Calu3 (cell line): Measurements from ENCODE around the gene RPP14. TPM values are rescaled to one million over a fixed set of nuclear protein-coding genes. Genes with fewer than 3 reads are reported as not detected.

Experiments
- BruUV-seq: library from RNA; stranded (reverse); fragments of 400-500 nt; replicated peaks from 2 replicates; lab custom pipeline; 2021; lab: Mats Ljungman, UMichigan
- CTCF ChIA-PET: fragments of 300-600 bp; sonication (Branson Sonifier 250); formaldehyde crosslinking; loops from one replicate; lab custom pipeline; 2022; ENCODE audit warnings: antibody characterized with exemption; lab: Charles Lee
- DNase-seq: peaks from one replicate; pipeline ENCODE4 v3.0.0; 2022
- H3K27ac Mint-ChIP-seq: one replicate; pipeline ENCODE4 v1.8.0; 2022; ENCODE audit warnings: mixed read lengths; ENCODE audit not compliant: unreplicated experiment
- H3K27me3 Mint-ChIP-seq: one replicate; pipeline ENCODE4 v1.8.0; 2022; ENCODE audit warnings: mixed read lengths; ENCODE audit not compliant: unreplicated experiment
- H3K36me3 Mint-ChIP-seq: one replicate; pipeline ENCODE4 v1.8.0; 2022; ENCODE audit warnings: mild to moderate bottlenecking, moderate library complexity, mixed read lengths; ENCODE audit not compliant: insufficient read depth, unreplicated experiment
- H3K4me1 Mint-ChIP-seq: one replicate; pipeline ENCODE4 v1.8.0; 2022; ENCODE audit warnings: mild to moderate bottlenecking, low read depth, mixed read lengths; ENCODE audit not compliant: unreplicated experiment
- H3K4me3 Mint-ChIP-seq: one replicate; pipeline ENCODE4 v1.8.0; 2022; ENCODE audit warnings: mild to moderate bottlenecking, low read depth, moderate library complexity, mixed read lengths; ENCODE audit not compliant: unreplicated experiment
- H3K9me3 Mint-ChIP-seq: one replicate; pipeline ENCODE4 v1.8.0; 2022; ENCODE audit warnings: low read depth, mixed read lengths; ENCODE audit not compliant: unreplicated experiment
- CTCF ChIP-seq: fragments of 200-600 bp; IDR thresholded peaks from one replicate; pipeline ENCODE4 v1.8.0; 2022; ENCODE audit warnings: antibody characterized with exemption; ENCODE audit not compliant: unreplicated experiment
- intact Hi-C: fragments of 100-400 bp; cut with micrococcal nuclease; formaldehyde crosslinking; loops from one replicate; pipeline ENCODE4 v1.10.0; 2022; ENCODE audit not compliant: unreplicated experiment
- total RNA-seq: library from RNA; stranded (reverse); gene quantifications from 2 replicates; pipeline ENCODE4 v1.2.3, GENCODE V29; 2022

Gene RPP14
- total RNA-seq, 1 experiment from 2014 or later: 17.2 TPM

GRCh38 chr3:58361866-58362265, 55.8 kb downstream of the RPP14 start:
- Mint-ChIP-seq H3K9me3 (no peaks in the 10 kb centered on the region), H3K36me3 (no peaks in the 10 kb centered on the region), H3K27ac (no peak overlapping the region), H3K4me1 (no peaks in the 10 kb centered on the region), H3K4me3 (no peak overlapping the region), H3K27me3 (no peaks in the 10 kb centered on the region)
- no peak for DNase-seq
- BruUV-seq: no TSS peak
- CTCF ChIA-PET: no interaction called here
- no peak for TF ChIP-seq CTCF
- intact Hi-C loops: no loop called here

GRCh38 chr3:58366699-58367098, 60.7 kb downstream of the RPP14 start:
- DNase-seq: no peak
- TF ChIP-seq CTCF: no peak
- CTCF ChIA-PET: no interaction called here
- Mint-ChIP-seq H3K9me3 (no peaks in the 10 kb centered on the region), H3K27me3 (no peaks in the 10 kb centered on the region), H3K4me3 (no peak overlapping the region), H3K4me1 (no peaks in the 10 kb centered on the region), H3K36me3 (no peaks in the 10 kb centered on the region), H3K27ac (no peak overlapping the region)
- no TSS peak for BruUV-seq
- intact Hi-C loops: no loop called here

GRCh38 chr3:58369038-58369437, 63.0 kb downstream of the RPP14 start:
- CTCF ChIA-PET: no interaction called here
- DNase-seq: no peak
- H3K9me3 Mint-ChIP-seq: no peaks in the 10 kb centered on the region
- no peak overlapping the region for H3K27ac Mint-ChIP-seq
- no TSS peak for BruUV-seq
- intact Hi-C loops: no loop called here
- H3K4me1 Mint-ChIP-seq: no peaks in the 10 kb centered on the region
- H3K36me3 Mint-ChIP-seq: no peaks in the 10 kb centered on the region
- no peaks in the 10 kb centered on the region for H3K27me3 Mint-ChIP-seq
- no peak overlapping the region for H3K4me3 Mint-ChIP-seq
- no peak for TF ChIP-seq CTCF

Other genes starting within 250 kb of the RPP14 start
- not detected in 2 replicates for gene DNASE1L3, start 95.3 kb upstream of the RPP14 start, total RNA-seq
- 4.9 and 5.7 TPM in 2 replicates for gene ABHD6, start 68.5 kb upstream of the RPP14 start, total RNA-seq
- gene HTD2, start 275 bp downstream of the RPP14 start, total RNA-seq: 7.5 and 8.5 TPM in 2 replicates
- gene PXK, start 26.6 kb downstream of the RPP14 start, total RNA-seq: 8.6 and 10.8 TPM in 2 replicates
- gene PDHB, start 127.6 kb downstream of the RPP14 start, total RNA-seq: 45.4 and 47.6 TPM in 2 replicates
- 10.7 and 11.4 TPM in 2 replicates for gene KCTD6, start 185.9 kb downstream of the RPP14 start, total RNA-seq
- 1.1 and 1.4 TPM in 2 replicates for gene ACOX2, start 230.9 kb downstream of the RPP14 start, total RNA-seq